ENCODE results near the gene MTR. TPM values are rescaled to one million over a fixed set of nuclear protein-coding genes. Genes with fewer than 3 reads are reported as not detected.

The MTR gene
- total RNA-seq, 2 experiments from 2014 or later, result 35.2 to 37.0 TPM

- no peak for ATAC-seq (ENCODE audit: poor library complexity)
- H3K36me3 Mint-ChIP-seq (ENCODE audit: low read depth), result peaks cover 96% of the 10 kb centered on the region
- no peaks in the 10 kb centered on the region for H3K4me1 ChIP-seq (ENCODE audit: insufficient read depth, low read length)
- H3K4me3 Mint-ChIP-seq, result no peak overlapping the region
- no peak for TF ChIP-seq CTCF (IDR thresholded peaks at IDR 0.05)
- no peaks in the 10 kb centered on the region for H3K27me3 Mint-ChIP-seq
- H3K27me3 ChIP-seq (ENCODE audit: control insufficient read depth in 1 of 2, insufficient read depth in 2 of 2, low read length in 2 of 2), result no peaks in the 10 kb centered on the region
- H3K4me3 ChIP-seq (ENCODE audit: low read length), result no peak overlapping the region
- H3K36me3 ChIP-seq (ENCODE audit: insufficient read depth, low read length), result peaks cover 68% of the 10 kb centered on the region
- no peaks in the 10 kb centered on the region for H3K9me3 ChIP-seq (ENCODE audit: control insufficient read depth in 1 of 2, insufficient read depth in 1 of 2, low read length in 2 of 2)
- POLR2A ChIA-PET, result interaction anchor here (0.7 kb wide), 1 partner anchor 1432 kb away, joined by 3 read pairs; no protein-coding TSS in a partner anchor
- CTCF ChIA-PET, result no interaction called here
- H3K27ac Mint-ChIP-seq, result no peak overlapping the region
- H3K27ac ChIP-seq (ENCODE audit: low read depth in 1 of 2, low read length in 2 of 2), result no peak overlapping the region
- no peak for DNase-seq
- H3K4me1 Mint-ChIP-seq (ENCODE audit: low read depth), result peaks cover 13% of the 10 kb centered on the region
- H3K9me3 Mint-ChIP-seq, result no peaks in the 10 kb centered on the region
- intact Hi-C loops (cut with DNase I, micrococcal nuclease), result no loop called here
These were observed 55.2 kb downstream of the MTR start for GRCh38 chr1:236850077-236850979.

- Histone ChIP-seq H3K36me3 (ENCODE audit: insufficient read depth, low read length) (peaks cover 75% of the 10 kb centered on the region), H3K27ac (ENCODE audit: low read depth in 1 of 2, low read length in 2 of 2) (no peak overlapping the region), H3K9me3 (ENCODE audit: control insufficient read depth in 1 of 2, insufficient read depth in 1 of 2, low read length in 2 of 2) (no peaks in the 10 kb centered on the region), H3K4me3 (ENCODE audit: low read length) (no peak overlapping the region), H3K27me3 (ENCODE audit: control insufficient read depth in 1 of 2, insufficient read depth in 2 of 2, low read length in 2 of 2) (no peaks in the 10 kb centered on the region), H3K4me1 (ENCODE audit: insufficient read depth, low read length) (no peaks in the 10 kb centered on the region)
- Mint-ChIP-seq H3K36me3 (ENCODE audit: low read depth) (peaks cover 100% of the 10 kb centered on the region), H3K9me3 (no peaks in the 10 kb centered on the region), H3K27ac (peak overlapping the region; percentile 18), H3K4me3 (no peak overlapping the region), H3K27me3 (no peaks in the 10 kb centered on the region), H3K4me1 (ENCODE audit: low read depth) (peaks cover 13% of the 10 kb centered on the region)
- ChIA-PET CTCF (no interaction called here), POLR2A (no interaction called here)
- no peak for TF ChIP-seq CTCF (IDR thresholded peaks at IDR 0.05)
- intact Hi-C loops (cut with DNase I, micrococcal nuclease), result no loop called here
- DNase-seq, result no peak
- no peak for ATAC-seq (ENCODE audit: poor library complexity)
These were observed 56.8 kb downstream of the MTR start for GRCh38 chr1:236851871-236852270.

- Mint-ChIP-seq H3K4me3 (no peak overlapping the region), H3K27me3 (no peaks in the 10 kb centered on the region), H3K4me1 (ENCODE audit: low read depth) (peaks cover 4% of the 10 kb centered on the region), H3K27ac (no peak overlapping the region), H3K36me3 (ENCODE audit: low read depth) (peaks cover 100% of the 10 kb centered on the region), H3K9me3 (no peaks in the 10 kb centered on the region)
- peaks cover 79% of the 10 kb centered on the region for H3K36me3 ChIP-seq (ENCODE audit: insufficient read depth, low read length)
- no peaks in the 10 kb centered on the region for H3K27me3 ChIP-seq (ENCODE audit: control insufficient read depth in 1 of 2, insufficient read depth in 2 of 2, low read length in 2 of 2)
- CTCF ChIA-PET, result interaction anchor here (1.0 to 1.2 kb wide), 2 partner anchors 43 to 92 kb away, joined by 3 read pairs; no protein-coding TSS in a partner anchor
- intact Hi-C loops (cut with DNase I, micrococcal nuclease), result no loop called here
- no peaks in the 10 kb centered on the region for H3K9me3 ChIP-seq (ENCODE audit: control insufficient read depth in 1 of 2, insufficient read depth in 1 of 2, low read length in 2 of 2)
- ATAC-seq (ENCODE audit: poor library complexity) (no peak), DNase-seq (no peak)
- POLR2A ChIA-PET, result no interaction called here
- no peak overlapping the region for H3K27ac ChIP-seq (ENCODE audit: low read depth in 1 of 2, low read length in 2 of 2)
- no peaks in the 10 kb centered on the region for H3K4me1 ChIP-seq (ENCODE audit: insufficient read depth, low read length)
- H3K4me3 ChIP-seq (ENCODE audit: low read length), result no peak overlapping the region
- TF ChIP-seq CTCF (IDR thresholded peaks at IDR 0.05), result no peak
These were observed 59.0 kb downstream of the MTR start for GRCh38 chr1:236853921-236854604.

Data from CD4-positive, alpha-beta T cell (primary cell).